ENCODE results near the gene ATP6V1C2.

GRCh38 chr2:10691521-10691920 is 29.9 kb upstream of the ATP6V1C2 start:
- TF ChIP-seq, protein P1, sequence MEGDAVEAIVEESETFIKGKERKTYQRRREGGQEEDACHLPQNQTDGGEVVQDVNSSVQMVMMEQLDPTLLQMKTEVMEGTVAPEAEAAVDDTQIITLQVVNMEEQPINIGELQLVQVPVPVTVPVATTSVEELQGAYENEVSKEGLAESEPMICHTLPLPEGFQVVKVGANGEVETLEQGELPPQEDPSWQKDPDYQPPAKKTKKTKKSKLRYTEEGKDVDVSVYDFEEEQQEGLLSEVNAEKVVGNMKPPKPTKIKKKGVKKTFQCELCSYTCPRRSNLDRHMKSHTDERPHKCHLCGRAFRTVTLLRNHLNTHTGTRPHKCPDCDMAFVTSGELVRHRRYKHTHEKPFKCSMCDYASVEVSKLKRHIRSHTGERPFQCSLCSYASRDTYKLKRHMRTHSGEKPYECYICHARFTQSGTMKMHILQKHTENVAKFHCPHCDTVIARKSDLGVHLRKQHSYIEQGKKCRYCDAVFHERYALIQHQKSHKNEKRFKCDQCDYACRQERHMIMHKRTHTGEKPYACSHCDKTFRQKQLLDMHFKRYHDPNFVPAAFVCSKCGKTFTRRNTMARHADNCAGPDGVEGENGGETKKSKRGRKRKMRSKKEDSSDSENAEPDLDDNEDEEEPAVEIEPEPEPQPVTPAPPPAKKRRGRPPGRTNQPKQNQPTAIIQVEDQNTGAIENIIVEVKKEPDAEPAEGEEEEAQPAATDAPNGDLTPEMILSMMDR (IDR thresholded peaks at IDR 0.05) = no peak
- no peak for TF ChIP-seq POLR2A (IDR thresholded peaks at IDR 0.05)
